Panc1 (cell line): ENCODE results near the gene GRN. TPM values are rescaled to one million over a fixed set of nuclear protein-coding genes. Genes with fewer than 3 reads are reported as not detected.
"Not testable (repeated sequence)": the region's sequence is repeated elsewhere in the genome, so short reads cannot be mapped to it uniquely, and the experiment has no call there.

ENCODE experiments used
- ATAC-seq: fragments of 200-7000 bp; cut with Tn5 transposase; 2 replicates; pipeline ENCODE4 v1.9.1; 2020; ENCODE audit warnings: mild to moderate bottlenecking, moderate library complexity
- BruUV-seq: library from RNA; stranded (reverse); fragments of 400-500 nt; replicated peaks from 2 replicates; lab custom pipeline; 2021; lab: Mats Ljungman, UMichigan
- CTCF ChIA-PET: fragments of 300-600 bp; sonication (Branson Sonifier 250); formaldehyde crosslinking; loops from one replicate; lab custom pipeline; 2022; ENCODE audit warnings: antibody characterized with exemption; lab: Charles Lee
- POLR2A ChIA-PET: fragments of 300-600 bp; sonication (Branson Sonifier 250); formaldehyde crosslinking; loops from one replicate; lab custom pipeline; 2022; ENCODE audit warnings: antibody characterized with exemption; lab: Charles Lee
- DNase-seq: peaks from one replicate; pipeline ENCODE4 v3.0.0-alpha.2; 2010; ENCODE audit warnings: low read depth, low spot score
- H3K27ac ChIP-seq: 2 replicates; pipeline ENCODE4 v1.5.1; 2011; ENCODE audit warnings: mild to moderate bottlenecking, low read length, inconsistent platforms
- H3K27me3 ChIP-seq: fragments of 200-500 bp; sonication (Bioruptor generic); 2 replicates; pipeline ENCODE4 v1.6.0; 2014; ENCODE audit warnings: low read length, inconsistent platforms; ENCODE audit not compliant: control insufficient read depth, insufficient read depth
- H3K36me3 ChIP-seq: fragments of 200-500 bp; sonication (Bioruptor generic); 2 replicates; pipeline ENCODE4 v1.5.1; 2014; ENCODE audit warnings: inconsistent platforms, mild to moderate bottlenecking, low read length, moderate library complexity; ENCODE audit not compliant: control insufficient read depth, insufficient read depth
- H3K4me1 ChIP-seq: 2 replicates; pipeline ENCODE4 v1.5.1; 2011; ENCODE audit warnings: inconsistent platforms, mild to moderate bottlenecking, low read length, moderate library complexity; ENCODE audit not compliant: control insufficient read depth, insufficient read depth
- H3K4me3 ChIP-seq, 2 experiments: 2 replicates each; pipeline ENCODE4 v1.5.1; 2011 to 2012; ENCODE audit warnings: low read depth in 2 of 2, low read length in 2 of 2, mild to moderate bottlenecking in 2 of 2, inconsistent platforms in 1 of 2, moderate library complexity in 1 of 2
- H3K9me3 ChIP-seq: fragments of 200-500 bp; sonication (Bioruptor generic); 2 replicates; pipeline ENCODE4 v1.5.1; 2014; ENCODE audit warnings: low read depth, mild to moderate bottlenecking, inconsistent platforms, low read length, moderate library complexity; ENCODE audit not compliant: control insufficient read depth, insufficient read depth
- CTCF ChIP-seq: fragments of 450-650 bp; IDR thresholded peaks from 2 replicates; pipeline ENCODE4 v1.5.1; 2017; ENCODE audit warnings: mild to moderate bottlenecking
- POLR2AphosphoS5 ChIP-seq: IDR thresholded peaks from 2 replicates; pipeline ENCODE4 v1.6.1; 2012; ENCODE audit warnings: mild to moderate bottlenecking, low read depth, low read length, moderate library complexity
- REST ChIP-seq, 2 experiments: IDR thresholded peaks; 2 replicates each; pipeline ENCODE4 v1.6.1; 2011 to 2012; ENCODE audit warnings: low read depth in 2 of 2, control low read depth in 1 of 2, low read length in 1 of 2, mild to moderate bottlenecking in 1 of 2, moderate library complexity in 1 of 2; ENCODE audit not compliant: insufficient read depth in 1 of 2
- SIN3A ChIP-seq: IDR thresholded peaks from 2 replicates; pipeline ENCODE4 v1.6.1; 2012; ENCODE audit warnings: low read depth, mild to moderate bottlenecking, low read length, moderate library complexity, borderline replicate concordance; ENCODE audit not compliant: insufficient read depth
- TCF7L2 ChIP-seq: IDR thresholded peaks from 2 replicates; pipeline ENCODE4 v1.6.1; 2011; ENCODE audit warnings: mild to moderate bottlenecking, low read depth, low read length, inconsistent platforms
- in situ Hi-C: cut with HindIII; loops from 2 replicates; pipeline ENCODE4 v1.10.0; 2016; ENCODE audit warnings: low sequenced_read_pairs, low pct_unique_long_range_greater_than_20kb
- intact Hi-C: fragments of 100-400 bp; cut with micrococcal nuclease; formaldehyde crosslinking; loops from one replicate; pipeline ENCODE4 v1.10.0; 2022; ENCODE audit not compliant: unreplicated experiment
- total RNA-seq: library from RNA; stranded (reverse); gene quantifications from one replicate; pipeline ENCODE4 v1.2.1, GENCODE V29; 2021; ENCODE audit not compliant: unreplicated experiment

GRN gene
- total RNA-seq, 1 experiment from 2014 or later: 304 TPM

GRCh38 chr17:44346064-44346844 is 1.2 kb downstream of the GRN start:
- in situ Hi-C loops (no loop called here), intact Hi-C loops (no loop called here)
- Histone ChIP-seq H3K4me3 (peak overlapping the region; percentile 95), H3K9me3 (no peaks in the 10 kb centered on the region), H3K27ac (peak overlapping the region; percentile 86), H3K36me3 (peaks cover 4% of the 10 kb centered on the region; the same call in 1 of the 2 replicates), H3K4me1 (no peaks in the 10 kb centered on the region), H3K27me3 (no peaks in the 10 kb centered on the region)
- TF ChIP-seq SIN3A (no peak), CTCF (no peak), REST (IDR thresholded peaks at IDR 0.05; ENCODE audit: insufficient read depth in 1 of 2, low read depth in 2 of 2, low read length in 1 of 2) (no peak), POLR2AphosphoS5 (no peak), TCF7L2 (no peak)
- DNase-seq (no peak), ATAC-seq (no peak)
- TSS peak; percentile 82 for BruUV-seq
- ChIA-PET POLR2A (interaction anchor here (0.6 to 1.3 kb wide), 2 partner anchors 12 to 166 kb away, joined by 3 read pairs; no protein-coding TSS in a partner anchor), CTCF (no interaction called here)

- DNase-seq, BruUV-seq, H3K4me3 ChIP-seq, H3K27me3 ChIP-seq, ATAC-seq, CTCF ChIA-PET, intact Hi-C loops, H3K36me3 ChIP-seq, H3K9me3 ChIP-seq, in situ Hi-C loops, H3K4me1 ChIP-seq, H3K27ac ChIP-seq: not testable (repeated sequence)
- POLR2A ChIA-PET: interaction anchor here (0.6 kb wide), 1 partner anchor 141 kb away, joined by 3 read pairs; no protein-coding TSS in a partner anchor
These were observed 2.3 kb downstream of the GRN start for GRCh38 chr17:44347206-44348055.
